22Rv1 (cell line): ENCODE measurements around the gene SELENOP.

Experiments used
- ZFX ChIP-seq: fragments of 450-650 bp; IDR thresholded peaks from 2 replicates; pipeline ENCODE4 v1.6.1; 2017; ENCODE audit warnings: antibody characterized with exemption, borderline replicate concordance
- TF ChIP-seq, protein P1 (sequence below): fragments of 450-650 bp; IDR thresholded peaks from 2 replicates; pipeline ENCODE4 v1.5.1; 2017; ENCODE audit warnings: mild to moderate bottlenecking

DNA sequence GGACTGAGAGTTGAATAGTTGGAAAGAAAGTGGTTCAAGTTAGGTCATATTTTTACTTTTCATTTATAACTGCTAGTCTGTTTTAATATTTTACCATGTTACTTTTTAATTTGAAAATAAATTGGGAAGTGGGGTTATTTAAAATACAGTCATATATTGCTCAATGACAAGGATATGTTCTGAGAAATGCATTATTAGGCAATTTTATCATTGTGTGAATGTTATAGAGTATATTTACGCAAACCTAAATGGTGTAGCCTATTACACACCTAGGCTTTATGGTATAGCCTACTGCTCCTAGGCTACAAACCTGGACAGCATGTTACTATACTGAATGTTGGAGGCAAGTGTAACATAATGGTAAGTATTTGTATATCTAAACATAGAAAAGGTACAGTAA lies 49.9 kb downstream of the SELENOP start:
- TF ChIP-seq, protein P1, sequence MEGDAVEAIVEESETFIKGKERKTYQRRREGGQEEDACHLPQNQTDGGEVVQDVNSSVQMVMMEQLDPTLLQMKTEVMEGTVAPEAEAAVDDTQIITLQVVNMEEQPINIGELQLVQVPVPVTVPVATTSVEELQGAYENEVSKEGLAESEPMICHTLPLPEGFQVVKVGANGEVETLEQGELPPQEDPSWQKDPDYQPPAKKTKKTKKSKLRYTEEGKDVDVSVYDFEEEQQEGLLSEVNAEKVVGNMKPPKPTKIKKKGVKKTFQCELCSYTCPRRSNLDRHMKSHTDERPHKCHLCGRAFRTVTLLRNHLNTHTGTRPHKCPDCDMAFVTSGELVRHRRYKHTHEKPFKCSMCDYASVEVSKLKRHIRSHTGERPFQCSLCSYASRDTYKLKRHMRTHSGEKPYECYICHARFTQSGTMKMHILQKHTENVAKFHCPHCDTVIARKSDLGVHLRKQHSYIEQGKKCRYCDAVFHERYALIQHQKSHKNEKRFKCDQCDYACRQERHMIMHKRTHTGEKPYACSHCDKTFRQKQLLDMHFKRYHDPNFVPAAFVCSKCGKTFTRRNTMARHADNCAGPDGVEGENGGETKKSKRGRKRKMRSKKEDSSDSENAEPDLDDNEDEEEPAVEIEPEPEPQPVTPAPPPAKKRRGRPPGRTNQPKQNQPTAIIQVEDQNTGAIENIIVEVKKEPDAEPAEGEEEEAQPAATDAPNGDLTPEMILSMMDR, result no peak
- TF ChIP-seq ZFX, result no peak
